ENCODE results near the gene LRRC71.

DNA sequence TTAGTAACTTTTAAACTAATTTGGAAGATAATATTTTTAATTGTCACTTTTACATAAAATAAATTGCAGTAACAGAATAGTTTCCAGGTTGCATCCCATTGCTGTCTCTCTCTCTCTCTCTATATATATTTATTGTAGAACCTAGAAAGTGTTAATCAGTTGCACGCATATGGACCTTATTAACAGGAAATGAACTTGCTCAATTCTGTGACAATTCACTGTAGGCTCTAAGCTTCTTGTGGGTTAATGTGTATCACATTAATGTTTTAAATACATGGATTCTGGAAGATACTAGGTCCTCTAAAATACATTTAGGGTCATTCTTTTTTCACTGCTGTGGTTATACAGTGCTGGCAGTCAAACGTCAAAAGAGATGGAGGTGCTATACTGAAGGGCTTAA lies 33.1 kb downstream of the LRRC71 start:
- no peak for TF ChIP-seq CTCF (IDR thresholded peaks at IDR 0.05; ENCODE audit: insufficient read depth, low read depth, low read length)
- no peak for TF ChIP-seq EZH2 (IDR thresholded peaks at IDR 0.05; ENCODE audit: insufficient read depth, low read length)

Data from astrocyte (in vitro differentiated cells and primary cell).